Anterior cingulate cortex (tissue), 58 donors: ENCODE data around the gene MAFF.
"Not testable (repeated sequence)": the region's sequence is repeated elsewhere in the genome, so short reads cannot be mapped to it uniquely, and the experiment has no call there.

ENCODE experiments used
- DNase-seq, 58 donors: peaks; one replicate each; lab custom pipeline; 2025; lab: John Stamatoyannopoulos, UW

Gene MAFF

GRCh38 chr22:38176170-38176741, 25.5 kb upstream of the MAFF start:
- peak in 8 of 58 donors; percentile 20 to 54 (median 36) for DNase-seq

DNA sequence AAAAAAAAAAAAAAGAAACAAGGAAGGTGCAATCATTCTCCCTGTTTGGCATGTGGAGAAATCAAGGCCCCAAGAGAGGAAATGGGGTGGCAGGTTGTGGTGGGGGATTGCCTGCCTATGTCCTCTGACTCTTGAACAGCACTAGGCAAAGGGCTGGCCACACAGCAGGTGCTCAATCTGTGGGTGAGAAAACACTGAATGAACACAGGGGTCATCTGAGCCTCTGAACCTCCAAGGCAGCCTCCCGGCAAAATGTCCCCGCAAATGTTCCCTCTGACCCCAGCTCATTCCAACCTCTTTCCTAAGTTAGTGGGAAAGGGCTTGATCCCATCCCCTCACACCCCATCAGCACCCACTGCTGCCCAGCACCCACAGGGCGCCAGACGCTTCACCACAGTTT, 24.8 kb upstream of the MAFF start:
- no peak for DNase-seq

- not testable (repeated sequence) for DNase-seq
These were observed 24.2 kb upstream of the MAFF start for GRCh38 chr22:38177571-38177925.

GRCh38 chr22:38177926-38178604, 23.7 kb upstream of the MAFF start:
- DNase-seq: peak in 29 of 58 donors; percentile 18 to 77 (median 43)

- DNase-seq: not testable (repeated sequence)
These were observed 23.2 kb upstream of the MAFF start for GRCh38 chr22:38178605-38178937.

- DNase-seq: peak in 42 of 58 donors; percentile 19 to 78 (median 52)
These were observed 20.8 kb upstream of the MAFF start for GRCh38 chr22:38180841-38181452.

- DNase-seq: peak; percentile 81 to 99 (median 98)
These were observed 20.2 kb upstream of the MAFF start, which contains the start of gene PLA2G6 for GRCh38 chr22:38181453-38182200. PLA2G6 (minus strand) TSS chr22:38181830; CDS start chr22:38169426, 12,404 bp downstream.

DNA sequence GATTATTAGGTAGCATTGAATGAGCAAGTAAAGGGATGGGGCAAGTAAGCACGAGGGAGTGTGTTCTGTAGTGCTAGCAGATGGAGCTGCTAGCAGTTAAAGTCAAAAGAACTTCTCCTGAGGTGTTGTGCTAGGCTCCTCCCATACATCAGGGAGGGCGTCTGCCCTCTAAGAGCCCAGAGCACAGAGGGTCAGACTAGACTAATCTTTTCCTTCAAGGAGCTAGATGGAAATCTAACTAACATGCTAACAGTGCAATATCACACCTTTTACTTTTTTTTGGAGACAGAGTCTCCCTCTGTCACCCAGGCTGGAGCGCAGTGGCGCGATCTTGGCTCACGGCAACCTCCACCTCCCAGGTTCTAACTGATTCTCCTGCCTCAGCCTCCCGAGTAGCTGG, 17.0 kb upstream of the MAFF start:
- DNase-seq: no peak

GRCh38 chr22:38186429-38186828, 15.4 kb upstream of the MAFF start:
- no peak for DNase-seq

DNA sequence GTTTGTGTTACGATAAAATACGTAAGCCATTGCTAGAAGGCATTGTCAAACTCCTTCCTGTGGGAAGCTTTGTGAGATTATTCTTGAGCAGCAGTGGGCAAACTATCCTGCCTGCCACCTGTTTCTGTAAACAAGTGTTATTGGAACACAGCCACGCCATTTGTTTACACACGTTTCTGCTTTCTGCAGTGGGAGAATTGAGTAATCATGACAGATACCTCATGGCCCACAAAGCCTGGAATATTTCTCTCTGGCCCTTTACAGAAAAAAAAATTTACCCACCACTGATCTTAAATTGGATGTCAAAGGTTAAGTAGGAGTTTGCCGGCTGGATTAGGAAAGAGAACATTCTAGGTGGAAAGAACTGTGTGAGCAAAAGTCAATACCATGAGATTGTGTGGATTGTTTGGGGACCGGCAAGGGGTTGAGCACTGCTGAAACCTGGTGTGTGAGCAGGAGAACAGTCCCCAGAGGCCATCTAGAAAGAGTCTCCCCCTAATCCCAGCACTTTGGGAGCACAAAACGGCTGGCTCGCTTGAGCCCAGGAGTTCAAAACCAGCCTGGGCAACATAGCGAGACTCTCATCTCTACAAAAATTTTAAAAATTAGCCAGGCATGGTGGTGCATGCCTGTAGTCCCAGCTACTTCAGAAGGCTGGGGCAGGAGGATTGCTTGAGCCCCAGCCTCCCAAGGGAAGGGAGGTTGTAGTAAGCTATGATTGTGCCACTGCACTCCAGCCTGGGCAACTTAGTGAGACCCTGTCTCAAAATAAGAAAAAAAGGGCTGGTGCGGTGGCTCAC, 14.2 kb upstream of the MAFF start:
- DNase-seq: no peak

GRCh38 chr22:38189104-38189503, 12.7 kb upstream of the MAFF start:
- no peak for DNase-seq

DNA sequence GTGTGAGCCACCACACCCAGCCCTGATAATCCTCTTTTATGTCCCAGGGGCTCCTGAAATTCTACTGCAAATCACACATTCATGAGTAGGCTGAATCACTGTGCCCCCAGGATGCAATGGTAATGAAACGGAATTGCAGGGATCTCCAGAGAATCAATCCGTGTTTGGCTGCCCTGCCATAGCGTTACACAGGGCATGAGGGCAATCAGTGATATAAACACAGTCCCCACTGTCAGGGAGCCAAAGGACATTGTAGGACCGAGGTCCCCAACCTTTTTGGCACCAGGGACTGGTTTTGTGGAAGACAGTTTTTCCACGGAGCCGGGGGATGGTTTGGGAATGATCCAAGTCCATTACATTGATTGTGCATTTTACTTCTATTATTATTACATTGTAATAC, 11.2 kb upstream of the MAFF start:
- DNase-seq: no peak

GRCh38 chr22:38191055-38191454, 10.7 kb upstream of the MAFF start:
- no peak for DNase-seq

- no peak for DNase-seq
These were observed 9.9 kb upstream of the MAFF start for GRCh38 chr22:38191731-38192474.

GRCh38 chr22:38192475-38192863, 9.3 kb upstream of the MAFF start:
- DNase-seq: no peak

GRCh38 chr22:38193580-38193979, 8.2 kb upstream of the MAFF start:
- DNase-seq: no peak

DNA sequence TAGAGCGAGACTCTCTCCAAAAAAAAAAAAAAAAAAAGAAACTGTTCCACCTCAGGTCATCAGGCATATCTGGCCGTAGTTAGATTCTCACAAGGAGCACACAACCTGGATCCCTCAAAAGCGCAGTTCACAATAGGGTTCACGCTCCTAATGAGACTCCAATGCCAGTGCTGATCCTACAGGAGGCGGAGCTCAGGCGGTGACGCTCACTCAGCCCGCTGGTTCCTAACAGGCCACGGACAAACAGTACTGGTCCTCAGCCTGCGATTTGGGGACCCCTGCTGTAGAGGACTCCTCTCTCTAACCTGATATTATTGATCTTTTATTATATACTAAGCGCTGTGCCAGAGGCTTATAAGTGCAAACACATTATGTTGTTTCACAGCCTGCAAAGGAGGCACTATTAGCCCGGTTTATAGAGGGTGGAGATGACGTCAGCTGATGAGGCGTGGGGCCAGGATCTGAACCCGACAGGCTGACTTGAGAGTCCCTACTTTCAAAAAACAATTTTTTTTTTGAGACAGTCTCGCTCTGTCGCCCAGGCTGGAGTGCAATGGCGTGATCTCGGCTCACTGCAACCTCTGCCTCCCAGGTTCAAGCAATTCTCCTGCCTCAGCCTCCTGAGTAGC, 4.9 kb upstream of the MAFF start:
- peak in 1 of 58 donors; percentile 36 for DNase-seq

DNA sequence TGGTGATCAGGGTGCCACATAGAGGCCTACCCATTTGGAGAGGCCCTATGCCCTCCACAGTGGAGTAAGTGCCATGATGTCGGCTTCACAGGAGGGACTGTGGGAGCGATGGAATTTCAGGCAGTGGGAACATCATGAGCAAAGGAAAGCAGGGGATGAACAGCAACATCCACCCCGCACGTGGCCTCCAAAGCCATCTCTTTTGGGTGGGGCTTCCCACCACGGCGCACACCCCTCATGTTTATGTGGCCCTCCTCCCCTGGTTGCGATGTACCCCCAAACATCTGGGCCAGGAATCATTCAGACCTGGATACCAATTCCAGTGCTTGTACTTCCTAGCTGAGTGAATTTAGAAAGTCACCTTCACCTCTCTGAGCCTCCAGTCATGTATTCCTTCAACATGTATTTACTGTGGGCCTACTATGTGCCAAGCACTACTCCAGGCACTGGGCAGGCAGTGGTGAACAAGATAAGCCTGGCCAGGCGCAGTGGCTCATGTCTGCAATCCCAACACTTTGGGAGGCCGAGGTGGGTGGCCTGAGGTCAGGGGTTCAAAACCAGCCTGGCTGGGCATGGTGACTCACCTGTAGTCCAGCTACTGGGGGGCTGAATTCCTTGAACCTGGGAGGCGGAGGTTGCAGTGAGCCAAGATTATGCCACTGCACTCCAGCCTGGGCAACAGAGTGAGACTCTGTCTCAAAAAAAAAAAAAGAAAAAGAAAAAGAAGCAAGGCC, 1.8 kb upstream of the MAFF start:
- no peak for DNase-seq

DNA sequence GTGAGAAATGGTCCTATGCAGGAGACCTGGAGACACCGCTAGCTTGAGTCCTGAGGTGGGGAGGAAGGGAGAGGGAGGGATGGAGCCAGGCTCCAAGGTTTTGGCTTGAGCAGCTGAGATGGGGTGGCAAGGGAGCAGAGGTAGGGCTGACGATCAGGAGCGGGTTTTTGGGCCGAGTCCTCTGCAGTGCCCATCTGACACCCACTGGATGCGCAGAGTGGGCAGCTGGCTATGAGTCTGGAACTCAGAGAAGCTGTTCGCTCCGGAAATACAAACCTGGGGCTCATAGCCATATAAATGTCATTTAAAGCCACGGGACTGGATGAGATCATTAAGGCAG, 453 bp upstream of the MAFF start:
- DNase-seq: no peak
